Mesendoderm (in vitro differentiated cells): Measurements from ENCODE around the gene MRPL43.

Experiments used
- DNase-seq: peaks from one replicate; pipeline ENCODE4 v3.0.0; 2013
- H2AK5ac ChIP-seq: 2 replicates; pipeline ENCODE4 v1.6.1; 2013; ENCODE audit warnings: low read length, inconsistent platforms
- H2BK120ac ChIP-seq: 2 replicates; pipeline ENCODE4 v1.6.1; 2013; ENCODE audit warnings: low read depth, mild to moderate bottlenecking, low read length, moderate library complexity, mixed read lengths
- H2BK15ac ChIP-seq: replicated peaks from 2 replicates; pipeline ENCODE4 v1.6.1; 2013; ENCODE audit warnings: low read depth, mild to moderate bottlenecking, moderate library complexity
- H2BK5ac ChIP-seq: 2 replicates; pipeline ENCODE4 v1.6.1; 2013; ENCODE audit warnings: low read length, inconsistent platforms
- H3K18ac ChIP-seq: 2 replicates; pipeline ENCODE4 v1.6.1; 2013; ENCODE audit warnings: mild to moderate bottlenecking, low read length, mixed read lengths
- H3K23ac ChIP-seq: one replicate; pipeline ENCODE4 v1.6.1; 2013; ENCODE audit warnings: low read length
- H3K27ac ChIP-seq: 2 replicates; pipeline ENCODE4 v1.5.1; 2013; ENCODE audit warnings: low read depth, mild to moderate bottlenecking, inconsistent platforms, low read length, moderate library complexity
- H3K27me3 ChIP-seq: 2 replicates; pipeline ENCODE4 v1.6.1; 2013; ENCODE audit warnings: low read length, control low read depth, mild to moderate bottlenecking, inconsistent platforms; ENCODE audit not compliant: insufficient read depth, poor library complexity
- H3K36me3 ChIP-seq: 2 replicates; pipeline ENCODE4 v1.6.1; 2013; ENCODE audit warnings: low read length, inconsistent platforms; ENCODE audit not compliant: control insufficient read depth, insufficient read depth
- H3K4ac ChIP-seq: one replicate; pipeline ENCODE4 v1.6.1; 2013; ENCODE audit warnings: low read depth, mild to moderate bottlenecking, low read length, moderate library complexity
- H3K4me1 ChIP-seq: 2 replicates; pipeline ENCODE4 v1.6.1; 2013; ENCODE audit warnings: low read depth, low read length, inconsistent platforms; ENCODE audit not compliant: control insufficient read depth
- H3K4me2 ChIP-seq: 2 replicates; pipeline ENCODE4 v1.6.1; 2013; ENCODE audit warnings: low read length
- H3K4me3 ChIP-seq: 2 replicates; pipeline ENCODE4 v1.5.1; 2013; ENCODE audit warnings: mild to moderate bottlenecking, low read length
- H3K56ac ChIP-seq: one replicate; pipeline ENCODE4 v1.6.1; 2013; ENCODE audit warnings: low read length
- H3K79me1 ChIP-seq: 2 replicates; pipeline ENCODE4 v1.6.1; 2013; ENCODE audit warnings: low read length, inconsistent platforms
- H3K79me2 ChIP-seq: 2 replicates; pipeline ENCODE4 v1.6.1; 2013; ENCODE audit warnings: mild to moderate bottlenecking, low read length; ENCODE audit not compliant: control insufficient read depth, insufficient read depth
- H3K9ac ChIP-seq: 2 replicates; pipeline ENCODE4 v1.6.1; 2013; ENCODE audit warnings: low read length, inconsistent platforms
- H4K5ac ChIP-seq: one replicate; pipeline ENCODE4 v1.6.1; 2013; ENCODE audit warnings: low read length
- H4K8ac ChIP-seq: one replicate; pipeline ENCODE4 v1.6.1; 2013; ENCODE audit warnings: low read depth, mild to moderate bottlenecking, control low read depth, low read length, moderate library complexity
- WGBS: extraction: QIAGEN DNeasy Blood & Tissue Kit; methylation state at CpG from one replicate; pipeline ENCODE4 v1.1.7; 2013; ENCODE audit warnings: low lambda C conversion rate, missing lambda C conversion rate; ENCODE audit not compliant: insufficient coverage; ENCODE audit errors: extremely low coverage; 5-methylcytosine and 5-hydroxymethylcytosine counted together

The MRPL43 gene

GRCh38 chr10:101007099-101007711 lies 19.9 kb upstream of the MRPL43 start:
- Histone ChIP-seq H3K4me3 (no peak overlapping the region), H3K18ac (no peak overlapping the region), H3K27me3 (no peaks in the 10 kb centered on the region), H3K4me1 (no peaks in the 10 kb centered on the region), H3K27ac (no peak overlapping the region), H3K36me3 (peaks cover 8% of the 10 kb centered on the region), H2BK5ac (no peak overlapping the region), H3K79me1 (peaks cover 2% of the 10 kb centered on the region), H3K23ac (no peak overlapping the region), H4K8ac (no peak overlapping the region), H4K5ac (no peak overlapping the region), H3K56ac (no peak overlapping the region), H3K9ac (no peak overlapping the region), H2AK5ac (no peak overlapping the region), H2BK120ac (no peak overlapping the region), H3K4ac (no peak overlapping the region), H2BK15ac (no peak overlapping the region), H3K4me2 (no peak overlapping the region), H3K79me2 (no peaks in the 10 kb centered on the region)
- no CpG with 5 or more reads among the region's 11 CpGs for WGBS
- DNase-seq: no peak

GRCh38 chr10:101006593-101007098 lies 19.3 kb upstream of the MRPL43 start:
- H2BK15ac ChIP-seq: no peak overlapping the region
- no peak overlapping the region for H3K27ac ChIP-seq
- no peak overlapping the region for H3K4me2 ChIP-seq
- WGBS: no CpG with 5 or more reads among the region's 33 CpGs
- no peak overlapping the region for H2BK5ac ChIP-seq
- no peaks in the 10 kb centered on the region for H3K79me2 ChIP-seq
- no peak overlapping the region for H3K4me3 ChIP-seq
- no peaks in the 10 kb centered on the region for H3K27me3 ChIP-seq
- no peak overlapping the region for H3K56ac ChIP-seq
- no peak overlapping the region for H3K23ac ChIP-seq
- H4K8ac ChIP-seq: no peak overlapping the region
- no peak overlapping the region for H4K5ac ChIP-seq
- H3K9ac ChIP-seq: no peak overlapping the region
- peaks cover 8% of the 10 kb centered on the region for H3K36me3 ChIP-seq
- no peak for DNase-seq
- no peaks in the 10 kb centered on the region for H3K4me1 ChIP-seq
- no peak overlapping the region for H3K18ac ChIP-seq
- no peak overlapping the region for H3K4ac ChIP-seq
- H3K79me1 ChIP-seq: peaks cover 4% of the 10 kb centered on the region
- H2BK120ac ChIP-seq: no peak overlapping the region
- no peak overlapping the region for H2AK5ac ChIP-seq

- Histone ChIP-seq H3K79me1 (peaks cover 6% of the 10 kb centered on the region), H3K4me3 (no peak overlapping the region), H3K18ac (no peak overlapping the region), H4K5ac (no peak overlapping the region), H3K4me2 (no peak overlapping the region), H3K9ac (no peak overlapping the region), H3K56ac (no peak overlapping the region), H2BK15ac (no peak overlapping the region), H3K4ac (no peak overlapping the region), H2AK5ac (no peak overlapping the region), H2BK120ac (no peak overlapping the region), H3K27ac (no peak overlapping the region), H2BK5ac (no peak overlapping the region), H3K23ac (no peak overlapping the region), H3K4me1 (peaks cover 1% of the 10 kb centered on the region), H3K79me2 (no peaks in the 10 kb centered on the region), H4K8ac (no peak overlapping the region), H3K27me3 (no peaks in the 10 kb centered on the region), H3K36me3 (peaks cover 8% of the 10 kb centered on the region)
- DNase-seq: no peak
- WGBS: no CpG with 5 or more reads among the region's 4 CpGs
These were observed 18.7 kb upstream of the MRPL43 start for GRCh38 chr10:101005869-101006567.

GRCh38 chr10:101005361-101005760 lies 18.1 kb upstream of the MRPL43 start:
- Histone ChIP-seq H3K4ac (no peak overlapping the region), H3K4me2 (no peak overlapping the region), H2BK5ac (no peak overlapping the region), H3K9ac (no peak overlapping the region), H3K27me3 (no peaks in the 10 kb centered on the region), H2BK120ac (no peak overlapping the region), H2BK15ac (no peak overlapping the region), H3K4me1 (peaks cover 5% of the 10 kb centered on the region), H3K56ac (no peak overlapping the region), H3K79me2 (peaks cover 6% of the 10 kb centered on the region), H3K23ac (no peak overlapping the region), H4K8ac (no peak overlapping the region), H2AK5ac (no peak overlapping the region), H3K27ac (no peak overlapping the region), H3K18ac (no peak overlapping the region), H3K4me3 (no peak overlapping the region), H4K5ac (no peak overlapping the region), H3K79me1 (peaks cover 11% of the 10 kb centered on the region), H3K36me3 (peaks cover 8% of the 10 kb centered on the region)
- DNase-seq: no peak
- no CpG with 5 or more reads among the region's 23 CpGs for WGBS

- Histone ChIP-seq H3K27ac (no peak overlapping the region), H4K5ac (no peak overlapping the region), H3K4me2 (no peak overlapping the region), H2BK120ac (no peak overlapping the region), H3K4me1 (peaks cover 7% of the 10 kb centered on the region), H3K18ac (no peak overlapping the region), H3K36me3 (peaks cover 8% of the 10 kb centered on the region), H3K79me2 (peaks cover 12% of the 10 kb centered on the region), H3K23ac (no peak overlapping the region), H3K4me3 (no peak overlapping the region), H4K8ac (no peak overlapping the region), H3K27me3 (no peaks in the 10 kb centered on the region), H2BK15ac (no peak overlapping the region), H3K56ac (no peak overlapping the region), H2BK5ac (no peak overlapping the region), H3K4ac (no peak overlapping the region), H3K9ac (no peak overlapping the region), H3K79me1 (peaks cover 14% of the 10 kb centered on the region), H2AK5ac (no peak overlapping the region)
- DNase-seq: no peak
- no CpG with 5 or more reads among the region's 18 CpGs for WGBS
These were observed 16.4 kb upstream of the MRPL43 start for GRCh38 chr10:101003639-101004206.
